ENCODE measurements around the gene ATL2. TPM values are rescaled to one million over a fixed set of nuclear protein-coding genes. Genes with fewer than 3 reads are reported as not detected.
"Not testable (repeated sequence)": the region's sequence is repeated elsewhere in the genome, so short reads cannot be mapped to it uniquely, and the experiment has no call there.

Gene ATL2
- total and polyA plus RNA-seq, 2 donors (not counting 1 experiment from before 2014, with no cell fraction given) = 26.5 to 70.7 TPM

- no peaks in the 10 kb centered on the region for H3K27me3 ChIP-seq (ENCODE audit: control insufficient read depth, insufficient read depth, low read length)
- TF ChIP-seq EZH2 (IDR thresholded peaks at IDR 0.05; ENCODE audit: low read length, missing control alignments) (no peak), CTCF (conservative IDR thresholded peaks at IDR 0.05 in 1 of 2, IDR thresholded peaks at IDR 0.05 in 1 of 2; ENCODE audit: low read depth in 1 of 2, low read length in 2 of 2) (no peak)
- no peak overlapping the region for H2AFZ ChIP-seq (ENCODE audit: low read length)
- no peak overlapping the region for H3K9ac ChIP-seq (ENCODE audit: insufficient read depth, low read length)
- H3K4me2 ChIP-seq (ENCODE audit: extremely low read depth, insufficient read depth, low read length) = no peak overlapping the region
- H3K9me3 ChIP-seq (ENCODE audit: control insufficient read depth, insufficient read depth, low read depth, low read length) = no peaks in the 10 kb centered on the region
- H3K27ac ChIP-seq (ENCODE audit: insufficient read depth, low read length) = no peak overlapping the region
- no peak overlapping the region for H3K4me3 ChIP-seq (replicated peaks in 1 of 4; ENCODE audit: control extremely low read depth in 1 of 4, insufficient read depth in 1 of 4, low read depth in 3 of 4, low read length in 4 of 4)
- H3K4me1 ChIP-seq (ENCODE audit: control insufficient read depth, extremely low read depth, insufficient read depth, low read length) = no peaks in the 10 kb centered on the region
- no peaks in the 10 kb centered on the region for H4K20me1 ChIP-seq (ENCODE audit: control insufficient read depth, extremely low read depth, insufficient read depth, low read length)
- no peaks in the 10 kb centered on the region for H3K36me3 ChIP-seq (ENCODE audit: control insufficient read depth, insufficient read depth, low read length)
- DNase-seq (ENCODE audit: low read depth in 2 of 2) = no peak
- H3K79me2 ChIP-seq (ENCODE audit: control insufficient read depth, insufficient read depth, low read length) = peaks cover 2% of the 10 kb centered on the region
Observed at GRCh38 chr2:38327580-38327979, 49.5 kb downstream of the ATL2 start.

GRCh38 chr2:38323623-38324022 is 53.5 kb downstream of the ATL2 start:
- Histone ChIP-seq H3K27me3 (ENCODE audit: control insufficient read depth, insufficient read depth, low read length) (no peaks in the 10 kb centered on the region), H4K20me1 (ENCODE audit: control insufficient read depth, extremely low read depth, insufficient read depth, low read length) (no peaks in the 10 kb centered on the region), H3K79me2 (ENCODE audit: control insufficient read depth, insufficient read depth, low read length) (peaks cover 2% of the 10 kb centered on the region), H3K4me1 (ENCODE audit: control insufficient read depth, extremely low read depth, insufficient read depth, low read length) (no peaks in the 10 kb centered on the region), H3K27ac (ENCODE audit: insufficient read depth, low read length) (no peak overlapping the region), H2AFZ (ENCODE audit: low read length) (no peak overlapping the region), H3K9me3 (ENCODE audit: control insufficient read depth, insufficient read depth, low read depth, low read length) (no peaks in the 10 kb centered on the region), H3K9ac (ENCODE audit: insufficient read depth, low read length) (no peak overlapping the region), H3K4me3 (replicated peaks in 1 of 4; ENCODE audit: control extremely low read depth in 1 of 4, insufficient read depth in 1 of 4, low read depth in 3 of 4, low read length in 4 of 4) (no peak overlapping the region), H3K36me3 (ENCODE audit: control insufficient read depth, insufficient read depth, low read length) (peaks cover 1% of the 10 kb centered on the region), H3K4me2 (ENCODE audit: extremely low read depth, insufficient read depth, low read length) (no peak overlapping the region)
- peak in 1 of 2 donors; percentile 5 for DNase-seq (ENCODE audit: low read depth in 2 of 2)
- no peak for TF ChIP-seq CTCF (conservative IDR thresholded peaks at IDR 0.05 in 1 of 2, IDR thresholded peaks at IDR 0.05 in 1 of 2; ENCODE audit: low read depth in 1 of 2, low read length in 2 of 2)
- no peak for TF ChIP-seq EZH2 (IDR thresholded peaks at IDR 0.05; ENCODE audit: low read length, missing control alignments)

GRCh38 chr2:38322224-38322914 is 54.7 kb downstream of the ATL2 start:
- Histone ChIP-seq H3K4me1 (ENCODE audit: control insufficient read depth, extremely low read depth, insufficient read depth, low read length) (no peaks in the 10 kb centered on the region), H3K27ac (ENCODE audit: insufficient read depth, low read length) (no peak overlapping the region), H3K4me2 (ENCODE audit: extremely low read depth, insufficient read depth, low read length) (no peak overlapping the region), H3K9me3 (ENCODE audit: control insufficient read depth, insufficient read depth, low read depth, low read length) (no peaks in the 10 kb centered on the region), H2AFZ (ENCODE audit: low read length) (no peak overlapping the region), H3K36me3 (ENCODE audit: control insufficient read depth, insufficient read depth, low read length) (peaks cover 1% of the 10 kb centered on the region), H3K9ac (ENCODE audit: insufficient read depth, low read length) (no peak overlapping the region), H3K27me3 (ENCODE audit: control insufficient read depth, insufficient read depth, low read length) (no peaks in the 10 kb centered on the region), H3K79me2 (ENCODE audit: control insufficient read depth, insufficient read depth, low read length) (peaks cover 2% of the 10 kb centered on the region), H4K20me1 (ENCODE audit: control insufficient read depth, extremely low read depth, insufficient read depth, low read length) (no peaks in the 10 kb centered on the region), H3K4me3 (replicated peaks in 1 of 4; ENCODE audit: control extremely low read depth in 1 of 4, insufficient read depth in 1 of 4, low read depth in 3 of 4, low read length in 4 of 4) (no peak overlapping the region)
- no peak for TF ChIP-seq EZH2 (IDR thresholded peaks at IDR 0.05; ENCODE audit: low read length, missing control alignments)
- no peak for TF ChIP-seq CTCF (conservative IDR thresholded peaks at IDR 0.05 in 1 of 2, IDR thresholded peaks at IDR 0.05 in 1 of 2; ENCODE audit: low read depth in 1 of 2, low read length in 2 of 2)
- DNase-seq (ENCODE audit: low read depth in 2 of 2) = no peak

- H3K4me1 ChIP-seq (ENCODE audit: control insufficient read depth, extremely low read depth, insufficient read depth, low read length); H3K4me3 ChIP-seq (replicated peaks in 1 of 4; ENCODE audit: control extremely low read depth in 1 of 4, insufficient read depth in 1 of 4, low read depth in 3 of 4, low read length in 4 of 4); H3K9me3 ChIP-seq (ENCODE audit: control insufficient read depth, insufficient read depth, low read depth, low read length); H3K27ac ChIP-seq (ENCODE audit: insufficient read depth, low read length); H3K27me3 ChIP-seq (ENCODE audit: control insufficient read depth, insufficient read depth, low read length); H3K9ac ChIP-seq (ENCODE audit: insufficient read depth, low read length); H2AFZ ChIP-seq (ENCODE audit: low read length); H3K79me2 ChIP-seq (ENCODE audit: control insufficient read depth, insufficient read depth, low read length); H3K4me2 ChIP-seq (ENCODE audit: extremely low read depth, insufficient read depth, low read length); H3K36me3 ChIP-seq (ENCODE audit: control insufficient read depth, insufficient read depth, low read length); H4K20me1 ChIP-seq (ENCODE audit: control insufficient read depth, extremely low read depth, insufficient read depth, low read length); DNase-seq (ENCODE audit: low read depth in 2 of 2): not testable (repeated sequence)
Observed at GRCh38 chr2:38319240-38319639, 57.8 kb downstream of the ATL2 start.

All from fibroblast of lung (primary cell).